ENCODE measurements around the gene SRL.
"Not testable (repeated sequence)": the region's sequence is repeated elsewhere in the genome, so short reads cannot be mapped to it uniquely, and the experiment has no call there.

SRL gene

DNA sequence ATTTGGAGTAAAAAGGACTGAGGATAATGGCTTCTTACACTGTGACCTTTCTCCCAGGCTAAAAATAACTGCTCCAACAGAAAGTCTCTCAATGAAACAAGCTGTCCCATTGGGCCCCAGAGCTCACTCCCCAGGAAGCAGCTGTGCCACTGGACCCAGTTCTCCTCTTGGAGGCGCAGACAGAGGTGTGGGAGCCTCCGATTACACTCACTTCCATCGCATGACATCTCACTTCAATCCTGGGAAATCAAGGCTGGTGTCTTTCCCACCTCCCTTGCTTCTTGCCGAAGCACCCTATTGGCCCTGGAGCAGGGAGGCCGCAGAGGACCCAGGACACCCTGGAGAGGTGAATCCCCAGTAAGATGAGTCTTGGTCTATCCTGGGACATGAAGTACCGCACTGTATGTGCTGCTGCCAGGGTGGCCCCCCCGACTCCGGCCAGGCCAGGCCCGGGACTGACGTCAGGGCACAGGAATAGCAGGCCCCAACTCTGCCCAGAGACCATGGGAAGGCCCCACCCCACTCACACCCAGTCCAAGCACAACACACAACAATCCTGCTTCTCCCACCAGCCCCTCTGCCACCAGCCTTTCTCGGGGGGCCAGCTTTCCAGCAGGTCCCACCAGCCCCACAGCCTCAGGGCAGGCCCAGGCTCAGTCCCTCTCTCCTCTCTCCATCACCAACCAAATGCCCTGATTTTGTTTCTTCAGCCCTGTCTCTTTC, 29.5 kb downstream of the SRL start:
- H3K27ac ChIP-seq (ENCODE audit: low read length), result no peak overlapping the region
- no peaks in the 10 kb centered on the region for H3K79me2 ChIP-seq (ENCODE audit: low read length)
- DNase-seq, result no peak
- peaks cover 47% of the 10 kb centered on the region for H3K27me3 ChIP-seq (replicated peaks; ENCODE audit: insufficient read depth, low read length)
- no peaks in the 10 kb centered on the region for H3K4me1 ChIP-seq (ENCODE audit: low read length)
- H3K36me3 ChIP-seq (replicated peaks; ENCODE audit: insufficient read depth, low read length), result no peaks in the 10 kb centered on the region
- H2AFZ ChIP-seq (ENCODE audit: low read length), result no peak overlapping the region
- no peaks in the 10 kb centered on the region for H3K9me2 ChIP-seq (replicated peaks; ENCODE audit: insufficient read depth, low read length)
- H3F3A ChIP-seq (ENCODE audit: insufficient read depth, low read length), result no peaks in the 10 kb centered on the region
- no peak overlapping the region for H3K9ac ChIP-seq (ENCODE audit: low read length)
- no peak overlapping the region for H3K4me3 ChIP-seq (ENCODE audit: low read length)
- H4K20me1 ChIP-seq (ENCODE audit: insufficient read depth, low read length), result no peaks in the 10 kb centered on the region
- H3K9me3 ChIP-seq (replicated peaks; ENCODE audit: insufficient read depth, low read length), result no peaks in the 10 kb centered on the region
- H3K4me2 ChIP-seq (ENCODE audit: low read depth, low read length), result no peak overlapping the region
- TF ChIP-seq EZH2phosphoT487 (IDR thresholded peaks at IDR 0.05; ENCODE audit: low read length), result no peak
- TF ChIP-seq, protein P1, sequence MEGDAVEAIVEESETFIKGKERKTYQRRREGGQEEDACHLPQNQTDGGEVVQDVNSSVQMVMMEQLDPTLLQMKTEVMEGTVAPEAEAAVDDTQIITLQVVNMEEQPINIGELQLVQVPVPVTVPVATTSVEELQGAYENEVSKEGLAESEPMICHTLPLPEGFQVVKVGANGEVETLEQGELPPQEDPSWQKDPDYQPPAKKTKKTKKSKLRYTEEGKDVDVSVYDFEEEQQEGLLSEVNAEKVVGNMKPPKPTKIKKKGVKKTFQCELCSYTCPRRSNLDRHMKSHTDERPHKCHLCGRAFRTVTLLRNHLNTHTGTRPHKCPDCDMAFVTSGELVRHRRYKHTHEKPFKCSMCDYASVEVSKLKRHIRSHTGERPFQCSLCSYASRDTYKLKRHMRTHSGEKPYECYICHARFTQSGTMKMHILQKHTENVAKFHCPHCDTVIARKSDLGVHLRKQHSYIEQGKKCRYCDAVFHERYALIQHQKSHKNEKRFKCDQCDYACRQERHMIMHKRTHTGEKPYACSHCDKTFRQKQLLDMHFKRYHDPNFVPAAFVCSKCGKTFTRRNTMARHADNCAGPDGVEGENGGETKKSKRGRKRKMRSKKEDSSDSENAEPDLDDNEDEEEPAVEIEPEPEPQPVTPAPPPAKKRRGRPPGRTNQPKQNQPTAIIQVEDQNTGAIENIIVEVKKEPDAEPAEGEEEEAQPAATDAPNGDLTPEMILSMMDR (IDR thresholded peaks at IDR 0.05; ENCODE audit: low read length), result no peak
- TF ChIP-seq EZH2 (optimal IDR thresholded peaks at IDR 0.05; ENCODE audit: low read depth, low read length), result no peak

DNA sequence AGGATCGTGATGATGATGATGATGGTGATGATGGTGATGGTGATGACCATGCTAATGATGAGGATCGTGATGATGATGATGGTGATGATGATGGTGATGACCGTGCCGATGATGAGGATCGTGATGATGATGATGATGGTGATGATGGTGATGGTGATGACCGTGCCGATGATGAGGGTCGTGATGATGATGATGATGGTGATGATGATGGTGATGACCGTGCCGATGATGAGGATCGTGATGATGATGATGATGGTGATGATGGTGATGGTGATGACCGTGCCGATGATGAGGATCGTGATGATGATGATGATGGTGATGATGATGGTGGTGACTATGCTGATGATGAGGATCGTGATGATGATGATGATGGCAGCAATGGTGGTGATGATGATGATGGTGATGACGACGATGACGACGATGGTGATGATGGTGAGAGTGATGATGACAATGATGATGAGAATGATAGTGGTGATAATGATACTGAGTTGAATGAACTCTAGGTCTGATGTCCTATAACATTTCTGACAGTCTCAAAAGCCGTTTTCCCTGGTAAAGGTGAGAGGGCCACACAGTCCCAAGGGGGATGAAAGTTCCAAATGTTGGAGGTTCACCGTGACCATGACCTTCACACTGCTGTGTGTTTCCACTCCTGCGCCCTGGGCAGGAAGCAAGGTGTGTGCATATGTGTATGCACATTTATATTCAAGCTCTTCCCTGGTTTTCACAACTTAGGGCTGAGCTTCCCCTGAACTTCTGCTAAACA, 30.3 kb downstream of the SRL start:
- H3K9me2 ChIP-seq (replicated peaks; ENCODE audit: insufficient read depth, low read length); H3K79me2 ChIP-seq (ENCODE audit: low read length); H3K4me2 ChIP-seq (ENCODE audit: low read depth, low read length); H3F3A ChIP-seq (ENCODE audit: insufficient read depth, low read length); H2AFZ ChIP-seq (ENCODE audit: low read length); H3K27ac ChIP-seq (ENCODE audit: low read length); H3K9ac ChIP-seq (ENCODE audit: low read length); H4K20me1 ChIP-seq (ENCODE audit: insufficient read depth, low read length); DNase-seq; H3K4me1 ChIP-seq (ENCODE audit: low read length); H3K4me3 ChIP-seq (ENCODE audit: low read length); H3K36me3 ChIP-seq (replicated peaks; ENCODE audit: insufficient read depth, low read length); H3K9me3 ChIP-seq (replicated peaks; ENCODE audit: insufficient read depth, low read length): not testable (repeated sequence)
- H3K27me3 ChIP-seq (replicated peaks; ENCODE audit: insufficient read depth, low read length), result peaks cover 54% of the 10 kb centered on the region

DNA sequence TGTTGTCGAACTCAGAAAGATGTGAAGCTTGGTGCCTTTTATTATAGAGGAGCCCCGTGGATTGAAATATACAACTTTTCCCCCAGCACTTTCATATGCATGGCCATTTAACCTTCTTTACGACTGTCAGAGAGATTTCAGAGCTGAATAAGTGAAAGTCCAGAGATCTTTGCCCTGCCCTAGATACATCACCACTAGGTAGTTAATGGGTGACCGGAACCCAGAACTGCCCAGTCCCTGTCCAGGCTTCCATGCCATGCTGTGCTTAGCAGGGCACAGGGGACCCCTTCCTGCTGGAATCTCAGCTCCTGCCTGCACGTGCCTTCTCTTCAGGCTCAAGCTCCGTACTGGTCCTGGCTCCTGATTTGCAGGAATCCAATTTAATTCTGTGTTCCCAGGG, 32.2 kb downstream of the SRL start:
- TF ChIP-seq, protein P1 (IDR thresholded peaks at IDR 0.05; ENCODE audit: low read length), result no peak
- no peak for TF ChIP-seq EZH2phosphoT487 (IDR thresholded peaks at IDR 0.05; ENCODE audit: low read length)
- no peak for TF ChIP-seq EZH2 (optimal IDR thresholded peaks at IDR 0.05; ENCODE audit: low read depth, low read length)

DNA sequence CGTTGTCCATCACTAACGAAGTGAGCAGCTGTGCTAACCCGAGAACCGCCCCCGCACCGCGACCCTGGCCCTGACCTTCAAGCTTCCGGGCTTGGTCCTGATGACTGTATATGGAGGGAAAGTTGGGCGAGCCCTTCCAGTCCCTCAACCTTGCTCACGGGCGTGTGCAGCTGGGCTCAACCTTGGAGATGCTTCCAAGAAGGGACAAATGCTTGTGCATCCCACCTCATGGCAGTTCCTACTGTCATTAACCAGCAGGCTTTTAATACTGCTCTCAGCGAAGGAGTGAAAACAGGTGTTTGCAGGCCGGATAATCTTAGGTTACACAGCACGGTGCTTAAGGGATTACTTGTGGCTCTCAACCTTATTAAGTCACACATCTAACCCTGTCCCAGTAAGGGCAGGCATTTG, 33.5 kb downstream of the SRL start:
- Histone ChIP-seq H3K9me3 (replicated peaks; ENCODE audit: insufficient read depth, low read length) (no peaks in the 10 kb centered on the region), H4K20me1 (ENCODE audit: insufficient read depth, low read length) (no peaks in the 10 kb centered on the region), H3K4me2 (ENCODE audit: low read depth, low read length) (no peak overlapping the region), H2AFZ (ENCODE audit: low read length) (no peak overlapping the region), H3K27me3 (replicated peaks; ENCODE audit: insufficient read depth, low read length) (peaks cover 67% of the 10 kb centered on the region), H3K9me2 (replicated peaks; ENCODE audit: insufficient read depth, low read length) (no peaks in the 10 kb centered on the region), H3K4me3 (ENCODE audit: low read length) (no peak overlapping the region), H3K79me2 (ENCODE audit: low read length) (no peaks in the 10 kb centered on the region), H3K36me3 (replicated peaks; ENCODE audit: insufficient read depth, low read length) (no peaks in the 10 kb centered on the region), H3K9ac (ENCODE audit: low read length) (no peak overlapping the region), H3F3A (ENCODE audit: insufficient read depth, low read length) (no peaks in the 10 kb centered on the region), H3K27ac (ENCODE audit: low read length) (no peak overlapping the region), H3K4me1 (ENCODE audit: low read length) (no peaks in the 10 kb centered on the region)
- no peak for TF ChIP-seq EZH2phosphoT487 (IDR thresholded peaks at IDR 0.05; ENCODE audit: low read length)
- TF ChIP-seq, protein P1 (IDR thresholded peaks at IDR 0.05; ENCODE audit: low read length), result no peak
- no peak for TF ChIP-seq EZH2 (optimal IDR thresholded peaks at IDR 0.05; ENCODE audit: low read depth, low read length)
- DNase-seq, result no peak

More for the DNA sequence above, 32.2 kb downstream of the SRL start:
- Histone ChIP-seq H4K20me1 (ENCODE audit: insufficient read depth, low read length) (no peaks in the 10 kb centered on the region), H3K27me3 (replicated peaks; ENCODE audit: insufficient read depth, low read length) (peaks cover 63% of the 10 kb centered on the region), H2AFZ (ENCODE audit: low read length) (no peak overlapping the region), H3K9ac (ENCODE audit: low read length) (no peak overlapping the region), H3K4me3 (ENCODE audit: low read length) (no peak overlapping the region), H3K36me3 (replicated peaks; ENCODE audit: insufficient read depth, low read length) (no peaks in the 10 kb centered on the region), H3F3A (ENCODE audit: insufficient read depth, low read length) (no peaks in the 10 kb centered on the region), H3K9me3 (replicated peaks; ENCODE audit: insufficient read depth, low read length) (no peaks in the 10 kb centered on the region), H3K9me2 (replicated peaks; ENCODE audit: insufficient read depth, low read length) (no peaks in the 10 kb centered on the region), H3K27ac (ENCODE audit: low read length) (no peak overlapping the region), H3K79me2 (ENCODE audit: low read length) (no peaks in the 10 kb centered on the region), H3K4me1 (ENCODE audit: low read length) (no peaks in the 10 kb centered on the region), H3K4me2 (ENCODE audit: low read depth, low read length) (no peak overlapping the region)
- DNase-seq, result no peak

Measured in MM.1S (cell line).